K562 (cell line): ENCODE results near the gene TLCD4. TPM values are rescaled to one million over a fixed set of nuclear protein-coding genes. Genes with fewer than 3 reads are reported as not detected.
A peak's percentile ranks its signal among the peaks of the same experiment; 100 is the strongest.

Experiments
- ATAC-seq: fragments of 200-7000 bp; cut with Tn5 transposase; 3 replicates; pipeline ENCODE4 v1.9.1; 2020; ENCODE audit warnings: moderate library complexity
- BruUV-seq: library from RNA; stranded (reverse); fragments of 400-500 nt; replicated peaks from 2 replicates; lab custom pipeline; 2021; lab: Mats Ljungman, UMichigan
- CTCF ChIA-PET: fragments of 300-600 bp; formaldehyde crosslinking; extraction: SDS; loops from one replicate; lab custom pipeline; 2021; ENCODE audit warnings: low intra/inter-chr PET ratio; lab: Yijun Ruan, JAX
- POLR2A ChIA-PET: fragments of 300-600, 350-650 bp; sonication (Branson Sonifier 250); formaldehyde crosslinking; extraction: SDS; loops from one replicate; lab custom pipeline; 2021; ENCODE audit warnings: antibody characterized with exemption, inconsistent platforms; lab: Yijun Ruan, JAX
- DNase-seq, 4 experiments: peaks; one replicate each; pipeline versions ENCODE4 v3.0.0 to v3.0.0-alpha.2; 2011 to 2018; ENCODE audit warnings: low spot score in 3 of 4, mixed read lengths in 3 of 4; ENCODE audit errors: extremely low read depth in 1 of 4
- FAIRE-seq: peaks from 2 replicates; lab custom pipeline; 2011; peaks lifted over from hg19 to GRCh38; lab: Jason Lieb, UNC
- H2AFZ ChIP-seq: 2 replicates; pipeline ENCODE4 v1.6.0; 2011; ENCODE audit warnings: low read depth, low read length, control low read depth, inconsistent platforms
- H3K27ac ChIP-seq: fragments of 200-600 bp; 3 replicates; pipeline ENCODE4 v1.8.0; 2011; ENCODE audit warnings: low read depth, mild to moderate bottlenecking, control low read depth, inconsistent platforms, low read length, moderate library complexity, mixed read lengths; ENCODE audit errors: extremely low read depth
- H3K27me3 ChIP-seq, 2 experiments: fragments of 300-600 bp in 1 of 2; 2 replicates in 1 of 2; 3 replicates in 1 of 2; pipeline versions ENCODE4 v1.6.0 to v1.8.0; 2011; ENCODE audit warnings: inconsistent platforms in 2 of 2, low read length in 2 of 2, mild to moderate bottlenecking in 1 of 2, mixed read lengths in 1 of 2, moderate library complexity in 1 of 2; ENCODE audit not compliant: control insufficient read depth in 2 of 2, insufficient read depth in 2 of 2
- H3K36me3 ChIP-seq: fragments of 300-600 bp; 3 replicates; pipeline ENCODE4 v1.8.0; 2011; ENCODE audit warnings: mild to moderate bottlenecking, low read length, inconsistent platforms; ENCODE audit not compliant: control insufficient read depth, insufficient read depth
- H3K4me1 ChIP-seq, 2 experiments: fragments of 200-600 bp in 1 of 2; replicated peaks in 1 of 2; 2 replicates in 1 of 2; 3 replicates in 1 of 2; pipeline versions ENCODE4 v1.5.1 to v1.8.0; 2011; ENCODE audit warnings: inconsistent platforms in 2 of 2, low read length in 2 of 2, mild to moderate bottlenecking in 1 of 2, mixed read lengths in 1 of 2, moderate library complexity in 1 of 2; ENCODE audit not compliant: control insufficient read depth in 2 of 2, insufficient read depth in 2 of 2
- H3K4me2 ChIP-seq: 2 replicates; pipeline ENCODE4 v1.6.1; 2011; ENCODE audit warnings: low read length, control low read depth, inconsistent platforms, mixed read lengths; ENCODE audit not compliant: insufficient read depth
- H3K4me3 ChIP-seq: fragments of 200-600 bp; sonication (generic), shearing (Covaris generic); 2 replicates; pipeline ENCODE4 v1.5.1; 2016; ENCODE audit warnings: control low read depth, inconsistent platforms
- H3K79me2 ChIP-seq: fragments of 200-600 bp; 3 replicates; pipeline ENCODE4 v1.8.0; 2011; ENCODE audit warnings: low read length, inconsistent platforms; ENCODE audit not compliant: control insufficient read depth, insufficient read depth
- H3K9ac ChIP-seq, 2 experiments: 2 replicates each; pipeline versions ENCODE4 v1.6.0 to v1.6.1; 2011; ENCODE audit warnings: low read depth in 2 of 2, low read length in 2 of 2, control low read depth in 1 of 2, inconsistent platforms in 1 of 2, mild to moderate bottlenecking in 1 of 2, mixed read lengths in 1 of 2; ENCODE audit not compliant: insufficient read depth in 1 of 2
- H3K9me1 ChIP-seq: one replicate; pipeline ENCODE4 v1.6.0; 2011; ENCODE audit warnings: inconsistent platforms, mild to moderate bottlenecking, low read length, moderate library complexity; ENCODE audit not compliant: control insufficient read depth, insufficient read depth
- H3K9me3 ChIP-seq: replicated peaks from 2 replicates; pipeline ENCODE4 v1.5.1; 2011; ENCODE audit warnings: low read depth, low read length, inconsistent platforms; ENCODE audit not compliant: control insufficient read depth, insufficient read depth
- H4K20me1 ChIP-seq: replicated peaks from 2 replicates; pipeline ENCODE4 v1.6.1; 2011; ENCODE audit warnings: low read length, inconsistent platforms, mixed read lengths; ENCODE audit not compliant: control insufficient read depth, insufficient read depth
- E2F8 ChIP-seq: fragments of 450-650 bp; IDR thresholded peaks from 2 replicates; pipeline ENCODE4 v1.7.1; 2018; ENCODE audit warnings: mild to moderate bottlenecking, low read depth; ENCODE audit not compliant: partially characterized antibody
- NBN ChIP-seq: fragments of 450-650 bp; IDR thresholded peaks from 2 replicates; pipeline ENCODE4 v1.6.1; 2016; ENCODE audit warnings: low read depth, mild to moderate bottlenecking
- RAD51 ChIP-seq: fragments of 450-650 bp; IDR thresholded peaks from 2 replicates; pipeline ENCODE4 v1.7.1; 2016; ENCODE audit warnings: low read depth, mild to moderate bottlenecking, borderline replicate concordance
- WGBS: fragments of 100-300 bp; shearing (Covaris generic); methylation state at CpG from one replicate; pipeline ENCODE4 v1.1.6; 2016; ENCODE audit warnings: low coverage, mixed read lengths; ENCODE audit not compliant: insufficient coverage; ENCODE audit errors: missing lambda C conversion rate; 5-methylcytosine and 5-hydroxymethylcytosine counted together
- in situ Hi-C: fragments of 300-500 bp; cut with MboI; formaldehyde crosslinking; loops from 4 replicates; pipeline ENCODE4 v1.15.0; 2018; ENCODE audit warnings: inconsistent platforms, mixed read lengths
- intact Hi-C: fragments of 100-400 bp; cut with micrococcal nuclease; formaldehyde crosslinking; loops from 2 replicates; pipeline ENCODE4 v1.14.2; 2022
- polyA plus RNA-seq, 8 experiments: library from polyadenylated mRNA; depleted of rRNA in 4 of 8; stranded (reverse) in 5 of 8; unstranded in 3 of 8; fragments of >200 nt; fragmentation: Nextera tagmentation in 2 of 8; fragmentation: Illumina TruSeq in 1 of 8; extraction: Ambion mirVana in 2 of 8; extraction: Trizol in 1 of 8; gene quantifications; 2 replicates each; pipeline versions ENCODE4 v1.2.1 to v1.2.3, GENCODE V29; 2011 to 2014; ENCODE audit warnings: inconsistent platforms in 1 of 8, missing spikeins in 1 of 8
- total RNA-seq, 7 experiments: library from RNA; depleted of rRNA in 6 of 7; stranded (reverse); fragments of >200 nt in 6 of 7; fragmentation: Illumina TruSeq in 2 of 7; extraction: Trizol in 2 of 7; gene quantifications; 2 replicates each; pipeline versions ENCODE4 v1.2.1 to v1.2.3, GENCODE V29; 2011 to 2021; ENCODE audit warnings: low replicate concordance in 1 of 7

The TLCD4 gene
- total and polyA plus RNA-seq, 9 of the 15 experiments (the other 6 are each of a cell fraction or from before 2014, with no cell fraction given), result 3.5 to 19.8 (median 7.6) TPM

- TF ChIP-seq E2F8, result no peak
Measured at GRCh38 chr1:95086949-95087533, 30.1 kb upstream of the TLCD4 start (continued).

- H3K27ac ChIP-seq, result no peak overlapping the region
- no TSS peak for BruUV-seq
- H4K20me1 ChIP-seq, result no peaks in the 10 kb centered on the region
- peaks cover 11 to 43% of the 10 kb centered on the region in 2 experiments; a peak in 4 of 5 replicates for H3K4me1 ChIP-seq
- no peak overlapping the region for H3K9ac ChIP-seq
- H3K9me1 ChIP-seq, result no peaks in the 10 kb centered on the region
- POLR2A ChIA-PET, result interaction anchor here (0.7 to 1.1 kb wide), 2 partner anchors 29 to 306 kb away, joined by 3 read pairs; partner anchors contain the start of gene TLCD4
- H2AFZ ChIP-seq, result peak overlapping the region; percentile 66; the same call in 1 of the 2 replicates
- H3K9me3 ChIP-seq, result peaks cover 14% of the 10 kb centered on the region
- no peak for FAIRE-seq
- in situ Hi-C loops, result no loop called here
- TF ChIP-seq NBN, result no peak
- TF ChIP-seq RAD51, result 0 out of 2 replicates have a peak, but pooled peaks have one; percentile 14
- H3K4me2 ChIP-seq, result no peak overlapping the region
- no peaks in the 10 kb centered on the region for H3K79me2 ChIP-seq
- CTCF ChIA-PET, result no interaction called here
- ATAC-seq, result no peak
- H3K36me3 ChIP-seq, result no peaks in the 10 kb centered on the region; the same call in 2 of the 3 replicates
- intact Hi-C loops, result loop anchor here (10.0 kb wide), 1 partner anchor 86 kb away; no protein-coding TSS in a partner anchor
- H3K27me3 ChIP-seq, result no peaks in the 10 kb centered on the region
- H3K4me3 ChIP-seq, result no peak overlapping the region
- WGBS, result 81% methylated on average over 1 of the region's 1 CpG
- DNase-seq, result no peak
Measured at GRCh38 chr1:95088303-95088702, 28.9 kb upstream of the TLCD4 start.
